HG03175 (cell line): ENCODE measurements around the gene PRRX1.

Experiments used
- ATAC-seq: cut with Tn5 transposase; IDR thresholded peaks from one replicate; pipeline ENCODE4 v1.9.1; 2021; ENCODE audit warnings: mild to moderate bottlenecking, moderate library complexity; ENCODE audit not compliant: unreplicated experiment

Gene PRRX1

GRCh38 chr1:170758992-170759391 lies 95.1 kb downstream of the PRRX1 start:
- ATAC-seq, result no peak

- ATAC-seq, result no peak
Observed at GRCh38 chr1:170765279-170765678, 101.3 kb downstream of the PRRX1 start.

- no peak for ATAC-seq
Observed at GRCh38 chr1:170765712-170766330, 101.9 kb downstream of the PRRX1 start.

GRCh38 chr1:170768929-170769328 lies 105.0 kb downstream of the PRRX1 start:
- no peak for ATAC-seq

- no peak for ATAC-seq
Observed at GRCh38 chr1:170769691-170770090, 105.8 kb downstream of the PRRX1 start.

GRCh38 chr1:170770254-170770653 lies 106.3 kb downstream of the PRRX1 start:
- no peak for ATAC-seq

- no peak for ATAC-seq
Observed at GRCh38 chr1:170776252-170776651, 112.3 kb downstream of the PRRX1 start.

GRCh38 chr1:170776777-170777176 lies 112.8 kb downstream of the PRRX1 start:
- ATAC-seq, result no peak
